ENCODE measurements around the gene DCUN1D2.

GRCh38 chr13:113502686-113503085, 12.2 kb upstream of the DCUN1D2 start:
- TF ChIP-seq CTCF (IDR thresholded peaks at IDR 0.05): no peak
- TF ChIP-seq EZH2phosphoT487 (IDR thresholded peaks at IDR 0.05): no peak
- no peak for TF ChIP-seq EZH2 (IDR thresholded peaks at IDR 0.05)
